TTC549 (cell line): ENCODE data around the gene SHPK.

Experiments
- FAIRE-seq: peaks from 2 replicates; lab custom pipeline; 2012; peaks lifted over from hg19 to GRCh38; lab: Jason Lieb, UNC

The SHPK gene

GRCh38 chr17:3626831-3627768, 8.9 kb downstream of the SHPK start:
- no peak for FAIRE-seq

GRCh38 chr17:3622977-3623594, 13.0 kb downstream of the SHPK start:
- no peak for FAIRE-seq

- FAIRE-seq: no peak
These were observed 14.8 kb downstream of the SHPK start for GRCh38 chr17:3621146-3621720.

- FAIRE-seq: no peak
These were observed 20.7 kb downstream of the SHPK start for GRCh38 chr17:3615160-3615870.

- FAIRE-seq: no peak
These were observed 22.9 kb downstream of the SHPK start for GRCh38 chr17:3613124-3613523.

- no peak for FAIRE-seq
These were observed 25.5 kb downstream of the SHPK start for GRCh38 chr17:3610523-3610922.

- FAIRE-seq: no peak
These were observed 26.4 kb downstream of the SHPK start for GRCh38 chr17:3609689-3610088.

GRCh38 chr17:3603870-3604259, 32.2 kb downstream of the SHPK start:
- FAIRE-seq: no peak

- no peak for FAIRE-seq
These were observed 32.8 kb downstream of the SHPK start for GRCh38 chr17:3603119-3603869.

- FAIRE-seq: no peak
These were observed 33.6 kb downstream of the SHPK start for GRCh38 chr17:3602499-3602898.

- FAIRE-seq: no peak
These were observed 35.4 kb downstream of the SHPK start for GRCh38 chr17:3600529-3601205.

GRCh38 chr17:3598078-3598477, 38.0 kb downstream of the SHPK start:
- FAIRE-seq: no peak

GRCh38 chr17:3596804-3597464, 39.1 kb downstream of the SHPK start:
- no peak for FAIRE-seq

- FAIRE-seq: no peak
These were observed 41.1 kb downstream of the SHPK start for GRCh38 chr17:3594976-3595375.

- no peak for FAIRE-seq
These were observed 41.8 kb downstream of the SHPK start for GRCh38 chr17:3594051-3594800.

GRCh38 chr17:3593384-3593783, 42.7 kb downstream of the SHPK start:
- FAIRE-seq: no peak

- no peak for FAIRE-seq
These were observed 43.7 kb downstream of the SHPK start for GRCh38 chr17:3592216-3592860.

- FAIRE-seq: no peak
These were observed 45.3 kb downstream of the SHPK start for GRCh38 chr17:3590768-3591167.

GRCh38 chr17:3590231-3590630, 45.8 kb downstream of the SHPK start:
- no peak for FAIRE-seq

GRCh38 chr17:3589784-3590183, 46.3 kb downstream of the SHPK start:
- no peak for FAIRE-seq
